Esophagus (tissue), 2 donors: ENCODE data around the gene COP1. TPM values are rescaled to one million over a fixed set of nuclear protein-coding genes. Genes with fewer than 3 reads are reported as not detected.
"Not testable (repeated sequence)": the region's sequence is repeated elsewhere in the genome, so short reads cannot be mapped to it uniquely, and the experiment has no call there.

Experiments used
- H3K27ac ChIP-seq, 2 donors: one replicate each; pipeline ENCODE4 v1.5.1; 2013; ENCODE audit warnings: low read depth in 2 of 2, mild to moderate bottlenecking in 2 of 2, inconsistent platforms in 1 of 2, low read length in 1 of 2, moderate library complexity in 1 of 2
- H3K27me3 ChIP-seq, 2 donors: one replicate each; pipeline ENCODE4 v1.6.1; 2013; ENCODE audit warnings: low read length in 2 of 2, control low read depth in 1 of 2, mild to moderate bottlenecking in 1 of 2; ENCODE audit not compliant: insufficient read depth in 2 of 2, control insufficient read depth in 1 of 2
- H3K36me3 ChIP-seq, 2 donors: one replicate each; pipeline ENCODE4 v1.6.1; 2013; ENCODE audit warnings: low read length in 1 of 2; ENCODE audit not compliant: control insufficient read depth in 2 of 2, insufficient read depth in 2 of 2
- H3K4me1 ChIP-seq, 2 donors: one replicate each; pipeline ENCODE4 v1.6.1; 2013; ENCODE audit warnings: low read length in 1 of 2; ENCODE audit not compliant: control insufficient read depth in 2 of 2, insufficient read depth in 2 of 2
- H3K4me3 ChIP-seq, 2 donors: one replicate each; pipeline ENCODE4 v1.5.1; 2013; ENCODE audit warnings: low read length in 2 of 2, mild to moderate bottlenecking in 2 of 2, low read depth in 1 of 2, moderate library complexity in 1 of 2
- H3K9me3 ChIP-seq, 2 donors: one replicate each; pipeline ENCODE4 v1.6.1; 2013; ENCODE audit warnings: mild to moderate bottlenecking in 2 of 2, low read depth in 1 of 2, low read length in 1 of 2, moderate library complexity in 1 of 2; ENCODE audit not compliant: control insufficient read depth in 2 of 2, insufficient read depth in 1 of 2
- WGBS, 2 donors: extraction: QIAGEN DNeasy Blood & Tissue Kit; methylation state at CpG; one replicate each; pipeline ENCODE4 v1.1.7; 2013; 5-methylcytosine and 5-hydroxymethylcytosine counted together
- polyA plus RNA-seq, 2 donors: library from polyadenylated mRNA; stranded (reverse); fragments of 200-250 nt; gene quantifications; one replicate each; pipeline ENCODE4 v1.2.3, GENCODE V29; 2013
- donor health status: healthy with polysubstance abuse.
- donor health status: Bipolar disorder and iron deficiency.

The COP1 gene
- polyA plus RNA-seq, 2 donors = 23.0 to 41.6 TPM

DNA sequence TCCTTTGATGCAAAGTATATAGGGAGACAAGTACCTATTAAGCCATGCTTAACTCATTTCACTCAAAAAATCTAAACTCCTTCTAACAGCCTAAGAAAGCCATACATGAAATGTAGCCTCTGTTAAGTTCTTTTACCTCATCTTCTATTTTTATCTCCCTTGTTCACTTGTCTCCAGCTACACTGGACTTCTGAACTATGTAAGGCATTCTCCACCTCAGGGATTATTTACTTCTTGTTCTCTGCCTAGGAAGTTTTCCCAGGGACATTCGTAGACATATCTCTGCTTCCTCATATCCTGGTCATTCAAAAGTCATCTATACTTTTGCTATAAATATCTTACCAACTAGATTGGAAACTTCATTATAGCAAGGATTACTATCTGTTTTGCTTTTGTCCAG is 96.9 kb downstream of the COP1 start:
- Histone ChIP-seq H3K27ac (no peak overlapping the region), H3K36me3 (peaks cover 0 to 4% of the 10 kb centered on the region in 2 donors), H3K9me3 (no peaks in the 10 kb centered on the region), H3K27me3 (no peaks in the 10 kb centered on the region), H3K4me3 (no peak overlapping the region), H3K4me1 (no peaks in the 10 kb centered on the region)
- WGBS, 2 donors = 76 to 78% methylated on average over 1 of the region's 1 CpG

DNA sequence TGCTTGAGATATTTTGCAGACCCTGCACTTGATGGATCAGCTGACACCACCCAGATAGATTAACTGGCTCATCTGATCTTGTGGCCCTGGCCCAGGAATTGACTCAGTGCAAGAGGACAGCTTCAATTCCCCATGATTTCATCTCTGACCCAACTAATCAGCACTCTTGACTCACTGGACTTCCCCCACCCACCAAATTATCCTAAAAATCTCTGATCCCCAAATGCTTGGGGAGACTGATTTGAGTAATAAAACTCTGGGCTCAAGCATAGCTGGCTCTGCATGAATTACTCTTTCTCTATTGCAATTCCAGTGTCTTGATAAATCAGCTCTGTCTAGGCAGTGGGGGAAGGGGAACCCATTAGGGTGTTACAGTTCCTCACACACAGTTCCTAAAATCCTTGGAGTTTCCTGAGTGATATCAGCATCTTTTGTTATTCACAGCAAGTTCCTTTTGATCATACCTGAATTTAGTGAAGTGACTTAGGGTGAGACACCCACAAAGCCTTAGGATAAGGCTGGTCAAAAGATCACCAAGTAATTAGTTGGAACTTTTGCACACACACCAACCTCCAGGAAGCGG is 104.2 kb downstream of the COP1 start:
- Histone ChIP-seq H3K27me3 (no peaks in the 10 kb centered on the region), H3K36me3 (peaks cover 4 to 12% of the 10 kb centered on the region in 2 donors)
- WGBS, 2 donors = 89 to 96% methylated on average over 1 of the region's 1 CpG

DNA sequence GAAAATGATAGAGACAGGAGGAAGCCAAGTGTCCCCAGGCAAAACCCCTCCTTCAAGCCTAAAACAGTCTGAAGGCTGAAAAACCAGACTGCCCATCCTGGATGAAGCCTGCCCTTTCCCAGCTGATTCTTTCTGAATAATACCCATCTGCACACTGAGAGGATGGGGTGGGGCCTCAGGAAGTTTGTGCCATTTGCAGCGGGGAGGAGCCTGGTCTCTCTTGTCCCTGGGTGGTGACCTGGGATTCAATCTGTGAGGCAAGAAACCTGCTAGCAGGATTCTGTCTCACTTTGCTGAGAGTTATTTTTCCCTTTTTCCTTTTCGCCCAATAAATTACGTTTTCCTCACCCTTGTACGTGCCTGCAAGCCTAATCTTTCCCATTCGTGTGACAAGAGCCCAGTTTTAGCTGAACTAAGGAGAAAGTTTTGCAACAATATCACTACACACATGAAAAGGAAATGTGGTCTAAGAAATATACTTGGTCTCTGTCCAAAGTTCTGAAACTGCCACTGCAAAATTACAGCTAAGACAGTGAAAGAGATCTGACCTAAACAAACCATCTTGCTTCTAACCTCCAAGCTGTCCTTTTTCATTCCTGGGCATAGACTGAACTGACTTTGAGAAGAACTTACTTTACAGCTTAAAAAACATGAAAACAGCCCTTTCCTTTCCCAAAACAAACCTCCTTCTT is 105.0 kb downstream of the COP1 start:
- Histone ChIP-seq H3K9me3 (peaks cover 0 to 5% of the 10 kb centered on the region in 2 donors), H3K4me1 (no peaks in the 10 kb centered on the region), H3K36me3 (peaks cover 4 to 12% of the 10 kb centered on the region in 2 donors), H3K4me3 (no peak overlapping the region), H3K27me3 (no peaks in the 10 kb centered on the region), H3K27ac (no peak overlapping the region)
- WGBS, 2 donors = 93 to 95% methylated on average over 5 of the region's 5 CpGs

More for the DNA sequence above, 104.2 kb downstream of the COP1 start:
- Histone ChIP-seq H3K9me3 (peaks cover 0 to 5% of the 10 kb centered on the region in 2 donors), H3K4me3 (no peak overlapping the region), H3K27ac (no peak overlapping the region), H3K4me1 (no peaks in the 10 kb centered on the region)

DNA sequence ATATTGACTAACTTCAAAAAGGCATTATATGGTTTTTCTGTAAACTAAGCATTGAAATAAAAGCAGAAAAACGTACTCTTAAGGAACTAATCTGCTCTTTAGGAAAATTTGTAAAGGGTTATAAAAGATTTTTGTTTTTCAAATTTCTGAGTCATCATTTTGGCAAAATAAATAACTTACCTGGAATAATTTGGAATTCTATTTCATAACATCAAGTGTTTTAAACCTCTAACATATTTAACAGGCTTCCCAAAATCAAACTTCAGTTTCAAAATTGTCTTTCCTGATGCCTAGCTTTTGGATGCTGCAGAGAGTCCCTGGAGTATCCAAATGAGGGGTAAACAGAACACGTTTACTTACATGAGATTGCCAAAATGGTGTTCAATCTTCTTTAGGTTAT is 108.5 kb downstream of the COP1 start:
- H3K27me3 ChIP-seq = no peaks in the 10 kb centered on the region
- H3K27ac ChIP-seq = no peak overlapping the region
- H3K36me3 ChIP-seq = peaks cover 4 to 13% of the 10 kb centered on the region in 2 donors
- peaks cover 0 to 7% of the 10 kb centered on the region in 2 donors for H3K9me3 ChIP-seq
- WGBS, 2 donors = 96 to 99% methylated on average over 2 of the region's 2 CpGs
- H3K4me3 ChIP-seq = no peak overlapping the region
- H3K4me1 ChIP-seq = no peaks in the 10 kb centered on the region

DNA sequence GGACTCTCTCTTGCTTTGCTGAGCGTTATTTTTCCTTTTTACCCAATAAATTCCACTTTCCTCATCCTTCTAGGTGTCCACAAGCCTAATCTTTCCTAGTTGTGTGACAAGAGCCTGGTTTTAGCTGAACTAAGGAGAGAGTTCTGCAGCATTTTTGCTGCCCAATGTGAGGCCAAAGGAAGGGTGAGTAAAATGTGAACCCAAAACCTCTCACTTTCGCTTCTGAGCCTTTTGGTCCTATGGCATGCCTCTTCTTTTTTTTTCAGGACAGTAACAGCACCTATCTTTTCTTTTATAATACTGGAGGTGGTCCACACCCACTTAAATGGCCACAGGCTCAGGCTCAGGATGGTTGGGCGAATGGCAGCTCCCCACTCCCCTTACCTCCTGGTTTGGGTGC is 111.1 kb downstream of the COP1 start:
- H3K4me3 ChIP-seq = no peak overlapping the region
- H3K9me3 ChIP-seq = peaks cover 0 to 6% of the 10 kb centered on the region in 2 donors
- 96 to 98% methylated on average over 3 of the region's 3 CpGs for WGBS, 2 donors
- H3K4me1 ChIP-seq = no peaks in the 10 kb centered on the region
- H3K36me3 ChIP-seq = peaks cover under 1 to 11% of the 10 kb centered on the region in 2 donors
- H3K27me3 ChIP-seq = no peaks in the 10 kb centered on the region
- H3K27ac ChIP-seq = no peak overlapping the region

DNA sequence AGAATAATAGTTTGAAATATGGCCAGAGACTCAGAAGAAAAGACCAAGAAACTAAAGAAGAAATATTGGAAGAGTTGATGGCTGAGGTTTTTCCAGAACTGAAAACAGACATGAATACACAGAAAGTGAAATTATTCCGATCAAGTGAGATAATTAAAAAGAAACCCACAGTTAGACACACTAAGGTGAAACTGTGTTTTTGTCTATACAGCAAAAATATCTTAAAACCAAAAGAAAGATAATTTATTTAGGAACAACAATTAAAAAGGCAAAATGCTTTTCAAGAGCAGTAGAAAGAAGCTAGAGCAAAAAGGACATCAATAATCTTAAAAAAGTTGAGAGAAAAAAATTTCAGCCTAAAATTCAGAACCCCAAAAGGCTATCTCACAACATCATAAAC is 116.3 kb downstream of the COP1 start:
- no peaks in the 10 kb centered on the region for H3K36me3 ChIP-seq
- no peaks in the 10 kb centered on the region for H3K4me1 ChIP-seq
- WGBS, 2 donors = 94 to 95% methylated on average over 1 of the region's 1 CpG
- no peaks in the 10 kb centered on the region for H3K9me3 ChIP-seq
- H3K4me3 ChIP-seq = no peak overlapping the region
- no peaks in the 10 kb centered on the region for H3K27me3 ChIP-seq
- no peak overlapping the region for H3K27ac ChIP-seq

DNA sequence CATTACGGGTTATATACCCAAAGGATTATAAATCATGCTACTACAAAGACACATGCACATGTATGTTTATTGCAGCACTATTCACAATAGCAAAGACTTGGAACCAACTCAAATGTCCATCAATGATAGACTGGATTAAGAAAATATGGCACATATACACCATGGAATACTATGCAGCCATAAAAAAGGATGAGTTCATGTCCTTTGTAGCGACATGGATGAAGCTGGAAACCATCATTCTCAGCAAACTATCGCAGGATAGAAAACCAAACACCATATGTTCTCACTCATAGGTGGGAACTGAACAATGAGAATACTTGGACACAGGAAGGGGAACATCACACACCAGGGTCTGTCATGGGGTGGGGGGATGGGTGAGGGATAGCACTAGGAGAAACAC is 119.3 kb downstream of the COP1 start:
- not testable (repeated sequence) for H3K9me3 ChIP-seq, H3K4me1 ChIP-seq, H3K27ac ChIP-seq, H3K27me3 ChIP-seq, H3K36me3 ChIP-seq, H3K4me3 ChIP-seq
- 97 to 99% methylated on average over 3 of the region's 3 CpGs for WGBS, 2 donors

DNA sequence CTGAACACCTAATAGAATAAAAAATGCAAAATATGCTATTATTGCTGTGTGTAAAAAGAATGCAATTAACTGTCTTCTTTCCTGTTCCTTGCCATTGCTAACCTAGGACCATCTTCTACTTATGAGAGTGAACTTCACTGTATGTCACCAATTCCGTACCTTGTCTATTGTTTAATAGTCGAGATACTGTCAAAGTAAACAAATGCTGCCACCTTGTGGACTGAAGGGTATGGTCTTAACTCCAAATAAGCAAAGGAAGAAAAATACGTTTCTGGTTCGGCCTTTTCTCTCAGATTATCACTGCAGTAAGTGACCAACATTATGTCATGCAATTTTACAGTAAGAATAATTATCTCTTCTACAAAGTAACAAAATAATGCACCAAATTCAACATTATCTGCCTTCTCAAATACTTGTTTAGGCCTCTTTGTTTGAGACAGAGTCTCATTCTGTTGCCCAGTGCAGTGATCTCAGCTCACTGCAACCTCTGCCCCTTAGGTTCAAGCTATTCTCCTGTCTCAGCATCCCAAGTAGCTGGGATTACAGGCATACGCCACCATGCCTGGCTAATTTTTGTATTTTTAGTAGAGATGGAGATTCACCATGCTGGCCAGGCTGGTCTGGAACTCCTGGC is 133.4 kb downstream of the COP1 start:
- Histone ChIP-seq H3K27ac (no peak overlapping the region), H3K36me3 (peaks cover 0 to 3% of the 10 kb centered on the region in 2 donors), H3K4me1 (no peaks in the 10 kb centered on the region), H3K4me3 (no peak overlapping the region), H3K27me3 (no peaks in the 10 kb centered on the region), H3K9me3 (no peaks in the 10 kb centered on the region)
- 47 to 52% methylated on average over 5 of the region's 5 CpGs for WGBS, 2 donors

DNA sequence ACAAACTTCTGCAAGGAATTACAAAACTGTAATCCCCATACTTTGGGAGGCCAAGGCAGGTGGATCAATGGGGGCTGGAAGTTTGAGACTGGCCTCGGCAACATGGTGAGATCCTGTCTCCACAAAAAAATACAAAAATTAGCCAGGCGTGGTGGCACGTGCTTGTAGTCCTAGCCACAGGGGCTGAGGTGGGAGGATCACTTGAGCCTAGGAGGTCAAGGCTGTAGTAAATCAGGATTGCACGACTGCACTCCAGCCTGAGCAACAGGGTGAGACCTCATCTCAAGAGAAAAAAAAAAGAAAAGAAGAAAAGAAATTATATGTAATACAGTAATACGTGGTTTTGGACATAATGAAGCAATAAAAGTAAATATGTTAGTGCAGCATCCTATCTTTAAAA is 138.2 kb downstream of the COP1 start:
- Histone ChIP-seq H3K9me3 (no peaks in the 10 kb centered on the region), H3K36me3 (peaks cover 0 to 3% of the 10 kb centered on the region in 2 donors), H3K27ac (no peak overlapping the region), H3K4me3 (no peak overlapping the region), H3K4me1 (no peaks in the 10 kb centered on the region), H3K27me3 (no peaks in the 10 kb centered on the region)
- WGBS, 2 donors = 90 to 94% methylated on average over 5 of the region's 5 CpGs
